ENCODE results near the gene FAM240A. TPM values are rescaled to one million over a fixed set of nuclear protein-coding genes. Genes with fewer than 3 reads are reported as not detected.

Gene FAM240A
- total RNA-seq, 1 donor, result 0.36 TPM

- no peaks in the 10 kb centered on the region for H3K4me1 ChIP-seq (ENCODE audit: insufficient read depth, low read length)
- no peaks in the 10 kb centered on the region for H3K36me3 ChIP-seq (ENCODE audit: insufficient read depth, low read length)
- peak; percentile 76 for DNase-seq (ENCODE audit: insufficient read length, low spot score, missing footprints)
- no peaks in the 10 kb centered on the region for H4K20me1 ChIP-seq (ENCODE audit: insufficient read depth, low read length)
- H3K4me2 ChIP-seq (ENCODE audit: insufficient read depth, low read length), result no peak overlapping the region
- no peak overlapping the region for H3K4me3 ChIP-seq (ENCODE audit: insufficient read depth, low read length)
- TF ChIP-seq CTCF (IDR thresholded peaks at IDR 0.05; ENCODE audit: extremely low read depth, low read depth, low read length), result peak; percentile 33
- H3K79me2 ChIP-seq (ENCODE audit: insufficient read depth, low read length), result no peaks in the 10 kb centered on the region
- H2AFZ ChIP-seq (ENCODE audit: low read length), result no peak overlapping the region
- H3K9me3 ChIP-seq (ENCODE audit: low read depth, low read length), result no peaks in the 10 kb centered on the region
- H3K27me3 ChIP-seq (ENCODE audit: insufficient read depth, low read length), result no peaks in the 10 kb centered on the region
- H3K27ac ChIP-seq (ENCODE audit: low read depth, low read length), result no peak overlapping the region
These were observed 61.9 kb downstream of the FAM240A start for GRCh38 chr3:46674031-46674845.

- H3K9me3 ChIP-seq (ENCODE audit: low read depth, low read length), result no peaks in the 10 kb centered on the region
- DNase-seq (ENCODE audit: insufficient read length, low spot score, missing footprints), result peak; percentile 62
- H3K27me3 ChIP-seq (ENCODE audit: insufficient read depth, low read length), result no peaks in the 10 kb centered on the region
- H3K36me3 ChIP-seq (ENCODE audit: insufficient read depth, low read length), result no peaks in the 10 kb centered on the region
- no peak overlapping the region for H3K4me2 ChIP-seq (ENCODE audit: insufficient read depth, low read length)
- no peaks in the 10 kb centered on the region for H4K20me1 ChIP-seq (ENCODE audit: insufficient read depth, low read length)
- no peak overlapping the region for H3K27ac ChIP-seq (ENCODE audit: low read depth, low read length)
- no peak for TF ChIP-seq CTCF (IDR thresholded peaks at IDR 0.05; ENCODE audit: extremely low read depth, low read depth, low read length)
- H2AFZ ChIP-seq (ENCODE audit: low read length), result no peak overlapping the region
- H3K4me3 ChIP-seq (ENCODE audit: insufficient read depth, low read length), result no peak overlapping the region
- H3K79me2 ChIP-seq (ENCODE audit: insufficient read depth, low read length), result no peaks in the 10 kb centered on the region
- H3K4me1 ChIP-seq (ENCODE audit: insufficient read depth, low read length), result no peaks in the 10 kb centered on the region
These were observed 63.1 kb downstream of the FAM240A start for GRCh38 chr3:46675426-46675825.

Small RNAs within 50 kb of the gene (small RNA-seq; reads per million reads assigned to genes)
- not detected for gene RF00591

Other genes starting within 250 kb of the FAM240A start
- not detected in 2 replicates for gene CCR5, start 241.6 kb upstream of the FAM240A start, total RNA-seq
- 0.72 and 0.88 TPM in 2 replicates for gene CCRL2, start 205.3 kb upstream of the FAM240A start, total RNA-seq
- gene LTF, start 147.6 kb upstream of the FAM240A start, total RNA-seq, result 0.59 and 0.72 TPM in 2 replicates
- gene RTP3, start 114.5 kb upstream of the FAM240A start, total RNA-seq, result not detected in 2 replicates
- gene LRRC2, start 46.2 kb upstream of the FAM240A start, total RNA-seq, result 4.7 and 5.1 TPM in 2 replicates
- gene ALS2CL, start 81.2 kb downstream of the FAM240A start, total RNA-seq, result 1.1 and 1.8 TPM in 2 replicates
- under 0.01 TPM in 2 replicates for gene TMIE, start 88.9 kb downstream of the FAM240A start, total RNA-seq
- gene PRSS50, start 105.3 kb downstream of the FAM240A start, total RNA-seq, result not detected in 2 replicates